Measurements from ENCODE around the gene CAMK2B.

Gene CAMK2B

DNA sequence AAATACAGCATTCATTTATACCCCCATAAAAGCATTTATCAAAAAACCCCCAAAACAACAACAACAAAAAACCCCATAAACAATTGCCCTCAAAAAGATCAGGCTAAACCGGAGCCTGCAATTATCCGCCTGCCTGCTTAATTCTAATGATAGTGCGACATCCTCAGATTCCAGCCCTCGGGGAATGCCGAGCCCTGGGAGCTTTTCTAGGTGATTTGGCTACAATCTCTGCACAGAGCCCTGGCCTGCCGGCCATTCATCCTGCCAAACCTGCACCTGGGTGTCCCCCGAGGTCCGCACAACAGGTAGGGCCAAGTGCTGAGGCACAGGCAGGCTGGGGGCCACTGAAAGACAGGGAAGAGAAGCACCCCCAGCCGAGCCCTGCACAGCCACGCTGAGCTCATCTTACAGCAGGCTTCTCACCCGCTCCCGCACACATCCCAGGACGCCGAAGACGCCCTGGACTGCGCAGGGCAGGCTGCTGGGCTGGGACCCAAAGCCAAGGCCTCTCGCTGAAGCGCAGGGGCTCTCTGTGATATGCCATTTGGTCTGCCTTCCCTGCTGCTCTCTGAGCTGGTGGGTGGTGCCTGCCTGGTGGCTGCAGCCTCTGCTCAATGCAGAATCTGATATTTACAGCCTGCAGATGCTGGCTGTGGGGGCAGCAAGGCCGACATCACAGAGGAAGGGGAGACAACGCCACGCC is 57.5 kb downstream of the CAMK2B start:
- no peak for TF ChIP-seq CTCF (conservative IDR thresholded peaks at IDR 0.05; ENCODE audit: control insufficient read depth, insufficient read depth, low read depth, low read length)
- no peak for DNase-seq (ENCODE audit: low read depth)
- H3K4me3 ChIP-seq (ENCODE audit: control insufficient read depth, low read depth, low read length): no peak overlapping the region

DNA sequence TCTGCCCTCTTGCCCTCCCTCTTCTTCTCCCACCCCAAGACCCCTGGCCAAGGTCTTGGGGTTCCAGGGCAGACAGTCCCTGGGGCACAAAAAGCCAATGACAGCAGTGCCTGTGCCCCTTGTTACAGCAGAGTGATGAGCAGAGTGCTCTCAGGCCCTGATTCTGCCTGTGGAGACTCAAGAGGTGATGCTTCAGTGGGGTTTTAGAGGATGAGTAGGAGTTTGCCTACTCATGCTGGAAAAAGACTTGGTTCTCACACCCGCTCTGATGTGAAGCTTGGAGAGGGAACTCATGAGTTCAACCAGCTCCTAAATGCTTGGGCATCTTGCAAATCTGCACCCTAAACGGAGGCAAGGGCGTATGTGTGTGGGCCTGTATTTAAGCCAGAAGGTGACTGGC is 58.2 kb downstream of the CAMK2B start:
- no peak overlapping the region for H3K4me3 ChIP-seq (ENCODE audit: control insufficient read depth, low read depth, low read length)
- no peak for DNase-seq (ENCODE audit: low read depth)
- TF ChIP-seq CTCF (conservative IDR thresholded peaks at IDR 0.05; ENCODE audit: control insufficient read depth, insufficient read depth, low read depth, low read length): no peak

DNA sequence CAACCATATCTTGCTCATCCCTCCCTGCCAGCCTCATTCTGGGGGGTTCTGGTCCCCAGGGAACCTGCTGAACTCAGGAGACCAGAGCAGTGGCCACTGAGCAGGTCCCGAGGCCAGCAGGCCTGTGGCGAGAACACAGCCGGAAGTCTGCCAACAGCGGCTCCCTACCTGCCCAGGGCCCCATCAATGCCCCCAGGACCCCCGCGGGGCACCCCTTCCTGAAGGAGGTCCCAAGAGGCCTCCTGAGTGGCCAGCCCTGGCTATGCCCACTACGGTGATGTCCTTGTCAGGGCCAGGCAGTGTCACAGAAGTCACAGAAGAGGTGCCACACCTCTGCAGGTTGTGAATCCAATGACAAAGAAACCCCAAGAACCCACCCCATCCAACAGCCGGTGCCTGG is 58.9 kb downstream of the CAMK2B start:
- DNase-seq (ENCODE audit: low read depth): no peak
- no peak for TF ChIP-seq CTCF (conservative IDR thresholded peaks at IDR 0.05; ENCODE audit: control insufficient read depth, insufficient read depth, low read depth, low read length)
- H3K4me3 ChIP-seq (ENCODE audit: control insufficient read depth, low read depth, low read length): no peak overlapping the region

- no peak for DNase-seq (ENCODE audit: low read depth)
- H3K4me3 ChIP-seq (ENCODE audit: control insufficient read depth, low read depth, low read length): no peak overlapping the region
- no peak for TF ChIP-seq CTCF (conservative IDR thresholded peaks at IDR 0.05; ENCODE audit: control insufficient read depth, insufficient read depth, low read depth, low read length)
These were observed 59.7 kb downstream of the CAMK2B start for GRCh38 chr7:44265728-44266127.

GRCh38 chr7:44264221-44264931 is 61.0 kb downstream of the CAMK2B start:
- DNase-seq (ENCODE audit: low read depth): no peak
- TF ChIP-seq CTCF (conservative IDR thresholded peaks at IDR 0.05; ENCODE audit: control insufficient read depth, insufficient read depth, low read depth, low read length): no peak
- no peak overlapping the region for H3K4me3 ChIP-seq (ENCODE audit: control insufficient read depth, low read depth, low read length)

DNA sequence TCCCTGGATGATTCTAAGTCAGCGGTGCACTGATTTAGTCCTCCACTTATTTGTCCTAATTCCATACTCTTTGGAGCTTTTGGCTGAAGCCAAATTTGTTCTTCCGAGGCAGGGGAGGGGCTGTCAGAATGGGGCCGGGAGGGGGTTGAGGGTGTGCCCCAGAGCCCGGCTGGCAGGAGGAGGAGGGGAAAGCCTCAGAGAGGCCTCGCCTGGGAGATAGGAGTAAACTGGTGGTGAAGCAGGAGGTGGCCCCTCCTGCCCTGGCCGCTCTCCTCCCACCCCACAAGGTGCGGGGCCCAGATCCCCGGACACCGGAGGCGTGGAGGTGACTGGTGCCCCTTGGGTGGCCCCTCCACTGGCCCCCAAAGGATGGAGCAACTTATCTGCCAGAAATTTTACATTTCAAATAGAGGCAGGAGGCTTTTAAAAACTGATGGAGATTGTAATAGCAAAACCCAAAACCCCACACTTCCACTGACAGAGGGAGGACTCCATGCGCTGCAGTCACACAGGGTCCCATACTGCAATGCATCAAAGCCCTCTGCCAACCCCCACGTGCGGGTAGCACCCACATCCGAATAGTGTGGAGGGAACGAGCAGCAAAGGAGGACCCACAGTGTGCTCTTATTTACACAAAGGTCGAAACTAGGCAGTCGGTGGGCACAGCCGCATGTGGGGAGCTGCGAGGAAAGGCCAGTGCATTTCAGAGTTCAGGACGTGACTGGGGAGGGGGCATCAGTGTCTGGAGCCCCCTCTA is 61.9 kb downstream of the CAMK2B start:
- TF ChIP-seq CTCF (conservative IDR thresholded peaks at IDR 0.05; ENCODE audit: control insufficient read depth, insufficient read depth, low read depth, low read length): no peak
- DNase-seq (ENCODE audit: low read depth): no peak
- no peak overlapping the region for H3K4me3 ChIP-seq (ENCODE audit: control insufficient read depth, low read depth, low read length)

Measured in fibroblast of mammary gland (primary cell).